Liver (tissue), 3 donors: Measurements from ENCODE around the gene METTL21C.

Experiments
- CTCF ChIP-seq: fragments of 150-350 bp; IDR thresholded peaks from 2 replicates; pipeline ENCODE4 v1.5.1; 2017; ENCODE audit warnings: improper control_type of control experiment, low read depth, low read length; ENCODE audit not compliant: missing input control
- GABPA ChIP-seq, 2 donors: IDR thresholded peaks in 1 of 2; conservative IDR thresholded peaks in 1 of 2; 2 replicates each; pipeline ENCODE4 v1.6.1; 2016; ENCODE audit warnings: antibody characterized with exemption in 2 of 2, mild to moderate bottlenecking in 1 of 2, moderate library complexity in 1 of 2
- JUND ChIP-seq, 2 donors: IDR thresholded peaks; 2 replicates each; pipeline ENCODE4 v1.6.1; 2016; ENCODE audit warnings: antibody characterized with exemption in 2 of 2
- MAX ChIP-seq: IDR thresholded peaks from 2 replicates; pipeline ENCODE4 v1.6.1; 2016; ENCODE audit warnings: antibody characterized with exemption
- RAD21 ChIP-seq, 2 donors: IDR thresholded peaks; 2 replicates each; pipeline ENCODE4 v1.6.1; 2016; ENCODE audit warnings: antibody characterized with exemption in 2 of 2, mild to moderate bottlenecking in 2 of 2
- YY1 ChIP-seq: IDR thresholded peaks from 2 replicates; pipeline ENCODE4 v1.6.1; 2016; ENCODE audit warnings: antibody characterized with exemption, mild to moderate bottlenecking
- donor health status: healthy.
- donor health status: healthy.

- no peak for TF ChIP-seq GABPA (IDR thresholded peaks at IDR 0.05 in 1 of 2, conservative IDR thresholded peaks at IDR 0.05 in 1 of 2)
- TF ChIP-seq CTCF: no peak
- TF ChIP-seq JUND (IDR thresholded peaks at IDR 0.05): no peak
- TF ChIP-seq YY1: no peak
- TF ChIP-seq MAX: no peak
- no peak for TF ChIP-seq RAD21 (IDR thresholded peaks at IDR 0.05)
Observed at GRCh38 chr13:102742506-102742905, 47.7 kb upstream of the METTL21C start.
